Duodenal mucosa (tissue), 2 donors: Measurements from ENCODE around the gene UQCRC1.

Experiments
- H3K27ac ChIP-seq: one replicate; pipeline ENCODE4 v1.7.0; 2013; ENCODE audit warnings: low read depth, low read length
- H3K27me3 ChIP-seq, 2 donors: one replicate each; pipeline ENCODE4 v1.7.0; 2013; ENCODE audit warnings: low read length in 2 of 2, control low read depth in 1 of 2; ENCODE audit not compliant: insufficient read depth in 2 of 2, control insufficient read depth in 1 of 2
- H3K36me3 ChIP-seq, 2 donors: one replicate each; pipeline ENCODE4 v1.7.0; 2013; ENCODE audit warnings: low read length in 2 of 2, control low read depth in 1 of 2; ENCODE audit not compliant: insufficient read depth in 2 of 2, control insufficient read depth in 1 of 2
- H3K4me1 ChIP-seq, 2 donors: one replicate each; pipeline ENCODE4 v1.7.0; 2013; ENCODE audit warnings: low read length in 2 of 2, control low read depth in 1 of 2; ENCODE audit not compliant: insufficient read depth in 2 of 2, control insufficient read depth in 1 of 2
- H3K4me3 ChIP-seq, 2 donors: one replicate each; pipeline ENCODE4 v1.7.0; 2013; ENCODE audit warnings: low read length in 2 of 2, low read depth in 1 of 2
- H3K9ac ChIP-seq, 2 donors: one replicate each; pipeline ENCODE4 v1.7.0; 2013; ENCODE audit warnings: low read length in 2 of 2, low read depth in 1 of 2
- H3K9me3 ChIP-seq, 2 donors: one replicate each; pipeline ENCODE4 v1.7.0; 2013; ENCODE audit warnings: low read length in 2 of 2, control low read depth in 1 of 2; ENCODE audit not compliant: control insufficient read depth in 1 of 2

UQCRC1 gene

GRCh38 chr3:48575366-48575765 is 34.1 kb downstream of the UQCRC1 start:
- H3K27me3 ChIP-seq = no peaks in the 10 kb centered on the region

GRCh38 chr3:48573973-48574585 is 35.4 kb downstream of the UQCRC1 start:
- Histone ChIP-seq H3K27ac (no peak overlapping the region), H3K9me3 (no peaks in the 10 kb centered on the region), H3K36me3 (no peaks in the 10 kb centered on the region), H3K9ac (no peak overlapping the region), H3K4me1 (no peaks in the 10 kb centered on the region), H3K4me3 (no peak overlapping the region), H3K27me3 (no peaks in the 10 kb centered on the region)

More at GRCh38 chr3:48575366-48575765, 34.1 kb downstream of the UQCRC1 start:
- Histone ChIP-seq H3K9ac (no peak overlapping the region), H3K27ac (no peak overlapping the region), H3K4me3 (no peak overlapping the region), H3K4me1 (no peaks in the 10 kb centered on the region), H3K36me3 (no peaks in the 10 kb centered on the region), H3K9me3 (no peaks in the 10 kb centered on the region)

- Histone ChIP-seq H3K4me1 (no peaks in the 10 kb centered on the region), H3K27ac (no peak overlapping the region), H3K9ac (no peak overlapping the region), H3K4me3 (no peak overlapping the region), H3K9me3 (no peaks in the 10 kb centered on the region), H3K27me3 (no peaks in the 10 kb centered on the region), H3K36me3 (no peaks in the 10 kb centered on the region)
These were observed 36.9 kb downstream of the UQCRC1 start for GRCh38 chr3:48572517-48572916.

GRCh38 chr3:48571938-48572337 is 37.5 kb downstream of the UQCRC1 start:
- Histone ChIP-seq H3K4me1 (no peaks in the 10 kb centered on the region), H3K4me3 (no peak overlapping the region), H3K9me3 (no peaks in the 10 kb centered on the region), H3K36me3 (no peaks in the 10 kb centered on the region), H3K27ac (no peak overlapping the region), H3K9ac (no peak overlapping the region), H3K27me3 (no peaks in the 10 kb centered on the region)

- H3K4me1 ChIP-seq = no peaks in the 10 kb centered on the region
- H3K4me3 ChIP-seq = no peak overlapping the region
- H3K9me3 ChIP-seq = no peaks in the 10 kb centered on the region
- H3K9ac ChIP-seq = no peak overlapping the region
- H3K27me3 ChIP-seq = no peaks in the 10 kb centered on the region
- H3K27ac ChIP-seq = no peak overlapping the region
- H3K36me3 ChIP-seq = no peaks in the 10 kb centered on the region
These were observed 39.5 kb downstream of the UQCRC1 start for GRCh38 chr3:48569808-48570450.

GRCh38 chr3:48569400-48569799 is 40.0 kb downstream of the UQCRC1 start:
- Histone ChIP-seq H3K4me3 (no peak overlapping the region), H3K9ac (no peak overlapping the region), H3K36me3 (no peaks in the 10 kb centered on the region), H3K27ac (no peak overlapping the region), H3K9me3 (no peaks in the 10 kb centered on the region), H3K4me1 (no peaks in the 10 kb centered on the region), H3K27me3 (no peaks in the 10 kb centered on the region)

GRCh38 chr3:48568476-48568875 is 41.0 kb downstream of the UQCRC1 start:
- Histone ChIP-seq H3K36me3 (no peaks in the 10 kb centered on the region), H3K27me3 (no peaks in the 10 kb centered on the region), H3K9ac (no peak overlapping the region), H3K27ac (no peak overlapping the region), H3K4me1 (no peaks in the 10 kb centered on the region), H3K4me3 (no peak overlapping the region), H3K9me3 (no peaks in the 10 kb centered on the region)

GRCh38 chr3:48567500-48567899 is 41.9 kb downstream of the UQCRC1 start:
- H3K27ac ChIP-seq = no peak overlapping the region
- no peak overlapping the region for H3K9ac ChIP-seq
- H3K4me1 ChIP-seq = no peaks in the 10 kb centered on the region
- no peaks in the 10 kb centered on the region for H3K36me3 ChIP-seq
- H3K27me3 ChIP-seq = no peaks in the 10 kb centered on the region
- H3K4me3 ChIP-seq = no peak overlapping the region
- no peaks in the 10 kb centered on the region for H3K9me3 ChIP-seq

- Histone ChIP-seq H3K4me3 (no peak overlapping the region), H3K36me3 (no peaks in the 10 kb centered on the region)
These were observed 42.4 kb downstream of the UQCRC1 start for GRCh38 chr3:48567090-48567489.

GRCh38 chr3:48566401-48566760 is 43.1 kb downstream of the UQCRC1 start:
- Histone ChIP-seq H3K4me1 (peaks cover 0 to 3% of the 10 kb centered on the region in 2 donors), H3K9me3 (no peaks in the 10 kb centered on the region)

More at GRCh38 chr3:48567090-48567489, 42.4 kb downstream of the UQCRC1 start:
- no peaks in the 10 kb centered on the region for H3K9me3 ChIP-seq
- no peaks in the 10 kb centered on the region for H3K4me1 ChIP-seq
- no peaks in the 10 kb centered on the region for H3K27me3 ChIP-seq
- no peak overlapping the region for H3K27ac ChIP-seq
- H3K9ac ChIP-seq = no peak overlapping the region

More at GRCh38 chr3:48566401-48566760, 43.1 kb downstream of the UQCRC1 start:
- H3K27ac ChIP-seq = no peak overlapping the region
- H3K4me3 ChIP-seq = no peak overlapping the region
- H3K36me3 ChIP-seq = no peaks in the 10 kb centered on the region
- no peak overlapping the region for H3K9ac ChIP-seq
- no peaks in the 10 kb centered on the region for H3K27me3 ChIP-seq
